ENCODE measurements around the gene F3. TPM values are rescaled to one million over a fixed set of nuclear protein-coding genes. Genes with fewer than 3 reads are reported as not detected.
A peak's percentile ranks its signal among the peaks of the same experiment; 100 is the strongest.

F3 gene
- total RNA-seq, 1 experiment from 2014 or later = 84.8 TPM

GRCh38 chr1:94552071-94552586, 10.6 kb upstream of the F3 start:
- peak; percentile 56 for DNase-seq (ENCODE audit: low read depth)

- peak; percentile 42 for DNase-seq (ENCODE audit: low read depth)
Observed at GRCh38 chr1:94551449-94551848, 9.9 kb upstream of the F3 start.

GRCh38 chr1:94550800-94551241, 9.3 kb upstream of the F3 start:
- DNase-seq (ENCODE audit: low read depth) = no peak

GRCh38 chr1:94550396-94550795, 8.8 kb upstream of the F3 start:
- no peak for DNase-seq (ENCODE audit: low read depth)

DNA sequence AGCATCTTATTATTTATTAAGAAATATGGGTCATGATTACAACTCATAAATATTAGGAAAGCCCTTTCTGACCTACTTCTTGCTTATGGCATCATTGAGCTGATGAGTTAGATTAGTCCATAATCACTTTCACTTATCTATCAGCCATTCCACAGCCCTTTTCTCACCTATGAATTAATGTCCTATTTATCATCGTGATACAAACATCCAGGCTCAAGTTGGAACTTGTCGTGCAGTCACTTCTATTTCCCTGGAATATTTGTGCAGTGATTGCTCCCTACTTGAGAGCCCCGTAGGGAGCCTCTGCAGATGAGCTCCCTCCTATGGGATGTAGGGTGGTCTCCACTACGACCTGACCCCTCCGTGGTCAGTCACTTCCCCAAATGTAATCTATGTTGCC, 8.1 kb upstream of the F3 start:
- DNase-seq (ENCODE audit: low read depth) = no peak

DNA sequence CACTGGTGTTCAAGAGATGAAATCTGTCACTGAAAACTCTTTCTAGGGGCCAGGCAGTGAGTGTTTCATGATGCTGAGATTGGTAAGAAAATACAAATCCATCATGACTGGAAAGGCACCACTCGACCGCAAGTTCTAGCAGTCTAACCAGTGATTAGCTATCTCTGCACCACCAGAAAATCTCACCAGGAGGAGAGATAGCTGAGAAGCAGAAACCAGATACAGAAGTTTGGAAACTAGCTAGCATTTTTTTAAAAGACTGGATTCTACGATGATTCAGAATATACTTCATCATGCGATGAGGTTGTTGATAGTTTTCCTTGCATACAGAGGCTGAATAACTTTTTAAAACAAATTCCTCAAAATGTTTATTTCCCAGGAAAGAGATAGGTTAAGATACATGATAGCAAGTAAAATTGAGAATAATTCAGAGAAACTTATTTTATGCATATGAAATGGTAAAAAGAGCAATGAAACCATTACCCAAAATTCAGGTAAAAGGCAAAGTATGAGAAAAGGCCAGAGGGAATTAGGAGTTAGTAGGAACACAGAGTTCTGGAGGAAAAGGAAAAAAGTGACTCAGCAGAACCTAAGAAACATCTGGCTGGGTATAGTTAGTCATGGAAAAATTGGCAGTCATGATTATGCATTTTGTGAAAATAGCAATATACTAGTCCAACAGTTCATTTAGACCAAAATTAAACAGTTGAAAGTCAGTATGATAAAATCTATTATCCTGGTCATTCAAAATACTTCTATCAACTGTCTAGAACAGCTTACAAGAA, 3.3 kb upstream of the F3 start:
- peak; percentile 84 for DNase-seq (ENCODE audit: low read depth)

- peak; percentile 77 for DNase-seq (ENCODE audit: low read depth)
Observed at GRCh38 chr1:94543893-94544635, 2.5 kb upstream of the F3 start.

- peak; percentile 81 for DNase-seq (ENCODE audit: low read depth)
Observed at GRCh38 chr1:94543001-94543400, 1.4 kb upstream of the F3 start.

- peak; percentile 96 for DNase-seq (ENCODE audit: low read depth)
Observed at GRCh38 chr1:94542088-94542870, 720 bp upstream of the F3 start.

- DNase-seq (ENCODE audit: low read depth) = peak; percentile 28
Observed at GRCh38 chr1:94540440-94541245, 916 bp downstream of the F3 start.

- DNase-seq (ENCODE audit: low read depth) = peak; percentile 82
Observed at GRCh38 chr1:94539496-94539895, 2.1 kb downstream of the F3 start.

GRCh38 chr1:94538243-94538827, 3.2 kb downstream of the F3 start:
- DNase-seq (ENCODE audit: low read depth) = peak; percentile 28

- DNase-seq (ENCODE audit: low read depth) = no peak
Observed at GRCh38 chr1:94537254-94537653, 4.3 kb downstream of the F3 start.

GRCh38 chr1:94535879-94536278, 5.7 kb downstream of the F3 start:
- no peak for DNase-seq (ENCODE audit: low read depth)

DNA sequence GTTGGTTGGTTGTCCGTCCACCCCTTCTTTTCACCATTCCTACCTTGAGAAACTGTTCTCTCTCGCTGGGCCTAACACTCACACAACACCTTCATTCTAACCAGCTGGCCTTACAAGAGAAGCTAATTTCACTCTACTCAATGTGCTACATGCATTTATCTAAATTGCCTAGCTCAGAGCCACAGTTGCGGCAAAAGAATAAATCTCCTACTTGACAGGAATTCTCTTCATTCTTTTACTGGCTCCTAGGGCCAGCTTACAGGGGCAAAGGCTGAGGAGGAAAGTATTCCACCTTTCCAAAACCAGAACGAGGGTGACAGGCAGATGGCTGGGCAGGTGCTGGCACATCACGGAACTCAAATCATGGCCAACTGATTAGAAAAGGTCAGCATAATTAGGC, 6.5 kb downstream of the F3 start:
- DNase-seq (ENCODE audit: low read depth) = no peak

DNA sequence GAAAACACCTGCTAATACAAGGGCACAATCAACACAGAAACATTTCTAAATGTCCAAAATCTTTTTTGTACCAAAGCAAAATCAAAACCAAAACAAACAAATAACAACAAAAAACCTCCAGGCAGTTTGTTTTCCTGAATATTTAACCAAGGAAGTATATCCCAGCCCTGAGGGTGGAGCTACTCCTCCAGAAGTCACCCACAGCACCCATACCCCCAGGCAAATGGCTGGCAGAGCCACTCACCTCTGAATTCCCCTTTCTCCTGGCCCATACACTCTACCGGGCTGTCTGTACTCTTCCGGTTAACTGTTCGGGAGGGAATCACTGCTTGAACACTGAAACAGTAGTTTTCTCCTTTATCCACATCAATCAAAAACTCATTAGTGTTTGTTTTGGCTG, 9.5 kb downstream of the F3 start:
- DNase-seq (ENCODE audit: low read depth) = peak; percentile 44

- no peak for DNase-seq (ENCODE audit: low read depth)
Observed at GRCh38 chr1:94531664-94532063, 9.9 kb downstream of the F3 start.

GRCh38 chr1:94530373-94530878, 11.1 kb downstream of the F3 start:
- DNase-seq (ENCODE audit: low read depth) = peak; percentile 21

DNA sequence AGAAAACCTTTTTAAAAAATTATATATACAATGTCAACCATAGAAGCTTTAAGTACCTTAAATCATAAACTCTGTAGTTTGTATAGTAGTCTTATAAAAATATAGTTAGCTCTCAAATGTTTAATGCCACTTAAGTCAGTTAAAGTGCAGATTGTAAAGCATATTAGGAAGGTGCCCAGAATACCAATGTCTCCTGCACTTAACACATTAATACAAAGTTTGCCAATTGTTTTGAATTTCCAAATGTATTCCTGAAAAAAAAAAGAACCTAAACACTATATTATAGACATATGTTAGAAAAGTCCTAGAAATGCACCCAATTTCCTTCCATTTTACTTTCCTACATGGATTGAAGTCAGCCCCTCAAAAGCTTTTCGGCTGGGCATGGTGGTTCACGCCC, 12.1 kb downstream of the F3 start:
- no peak for DNase-seq (ENCODE audit: low read depth)

DNA sequence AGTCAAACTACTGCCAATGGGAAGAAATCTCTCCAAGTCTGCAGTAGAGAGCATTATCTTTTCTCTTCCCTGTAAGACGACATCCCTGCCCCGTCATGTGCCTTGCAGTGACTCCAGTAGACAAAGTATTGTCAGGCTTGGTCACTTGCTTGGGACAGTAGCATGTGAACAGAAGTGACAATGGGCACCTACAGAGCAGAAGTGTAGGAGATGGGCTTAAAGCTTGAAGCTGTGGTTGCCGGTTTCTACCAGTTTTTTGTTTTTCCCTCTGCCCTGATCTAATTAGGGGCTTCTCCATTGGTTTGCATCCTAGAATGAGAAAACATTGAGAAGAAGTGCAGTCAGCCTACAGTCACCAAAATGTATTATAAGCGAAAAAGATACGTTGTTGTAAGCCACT, 12.7 kb downstream of the F3 start:
- no peak for DNase-seq (ENCODE audit: low read depth)

- peak; percentile 35 for DNase-seq (ENCODE audit: low read depth)
Observed at GRCh38 chr1:94528299-94528698, 13.3 kb downstream of the F3 start.
